Anterior cingulate cortex (tissue), 58 donors: Measurements from ENCODE around the gene TMEM108.

Experiments used
- DNase-seq, 58 donors: peaks; one replicate each; lab custom pipeline; 2025; lab: John Stamatoyannopoulos, UW

The TMEM108 gene

GRCh38 chr3:133269393-133269792 is 231.2 kb downstream of the TMEM108 start:
- no peak for DNase-seq

GRCh38 chr3:133270631-133271030 is 232.4 kb downstream of the TMEM108 start:
- no peak for DNase-seq

GRCh38 chr3:133271042-133271441 is 232.9 kb downstream of the TMEM108 start:
- no peak for DNase-seq

GRCh38 chr3:133271539-133271938 is 233.3 kb downstream of the TMEM108 start:
- DNase-seq = no peak

- DNase-seq = no peak
Observed at GRCh38 chr3:133273346-133273745, 235.2 kb downstream of the TMEM108 start.

GRCh38 chr3:133274477-133274876 is 236.3 kb downstream of the TMEM108 start:
- DNase-seq = no peak

GRCh38 chr3:133276594-133276993 is 238.4 kb downstream of the TMEM108 start:
- DNase-seq = peak in 28 of 58 donors; percentile 4 to 64 (median 28)

- no peak for DNase-seq
Observed at GRCh38 chr3:133277813-133278212, 239.6 kb downstream of the TMEM108 start.

- no peak for DNase-seq
Observed at GRCh38 chr3:133278260-133279043, 240.3 kb downstream of the TMEM108 start.

- DNase-seq = no peak
Observed at GRCh38 chr3:133280586-133280985, 242.4 kb downstream of the TMEM108 start.

GRCh38 chr3:133282236-133282635 is 244.0 kb downstream of the TMEM108 start:
- no peak for DNase-seq

- DNase-seq = no peak
Observed at GRCh38 chr3:133283958-133284807, 246.0 kb downstream of the TMEM108 start.

GRCh38 chr3:133289322-133289721 is 251.1 kb downstream of the TMEM108 start:
- DNase-seq = no peak

GRCh38 chr3:133292296-133292695 is 254.1 kb downstream of the TMEM108 start:
- DNase-seq = no peak

- no peak for DNase-seq
Observed at GRCh38 chr3:133293397-133294110, 255.4 kb downstream of the TMEM108 start.

- no peak for DNase-seq
Observed at GRCh38 chr3:133294253-133294652, 256.1 kb downstream of the TMEM108 start.

- no peak for DNase-seq
Observed at GRCh38 chr3:133295199-133295901, 257.2 kb downstream of the TMEM108 start.

GRCh38 chr3:133295944-133296917 is 258.0 kb downstream of the TMEM108 start:
- no peak for DNase-seq

GRCh38 chr3:133296981-133297380 is 258.8 kb downstream of the TMEM108 start:
- DNase-seq = no peak
